ENCODE results near the gene CCNY.

Gene CCNY

DNA sequence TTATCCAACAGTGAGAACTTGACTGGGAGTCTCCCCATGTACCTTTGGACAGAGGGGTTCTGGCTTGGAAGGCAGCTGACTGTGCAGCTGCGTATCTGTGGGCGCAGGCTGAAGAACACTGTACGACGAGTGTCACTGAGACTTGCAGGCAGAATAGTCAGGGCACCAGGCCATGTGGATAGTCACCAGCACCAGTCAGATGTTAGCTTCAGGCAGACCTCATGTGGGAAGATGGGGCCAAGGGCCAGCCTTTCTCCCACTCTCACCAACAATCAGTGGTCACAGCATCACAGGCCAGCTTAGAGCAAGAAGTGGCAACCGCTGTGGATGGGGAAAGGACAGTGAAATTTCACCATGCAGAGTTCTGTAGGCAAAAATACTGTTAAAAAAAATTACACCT is 225.4 kb downstream of the CCNY start:
- TF ChIP-seq FOXP2 (optimal IDR thresholded peaks at IDR 0.05; ENCODE audit: borderline replicate concordance, extremely low read depth, extremely low read length, insufficient read depth), result no peak
- TF ChIP-seq TAF1 (IDR thresholded peaks at IDR 0.05; ENCODE audit: borderline replicate concordance, insufficient read depth, low read length), result no peak
- TF ChIP-seq, protein P1, sequence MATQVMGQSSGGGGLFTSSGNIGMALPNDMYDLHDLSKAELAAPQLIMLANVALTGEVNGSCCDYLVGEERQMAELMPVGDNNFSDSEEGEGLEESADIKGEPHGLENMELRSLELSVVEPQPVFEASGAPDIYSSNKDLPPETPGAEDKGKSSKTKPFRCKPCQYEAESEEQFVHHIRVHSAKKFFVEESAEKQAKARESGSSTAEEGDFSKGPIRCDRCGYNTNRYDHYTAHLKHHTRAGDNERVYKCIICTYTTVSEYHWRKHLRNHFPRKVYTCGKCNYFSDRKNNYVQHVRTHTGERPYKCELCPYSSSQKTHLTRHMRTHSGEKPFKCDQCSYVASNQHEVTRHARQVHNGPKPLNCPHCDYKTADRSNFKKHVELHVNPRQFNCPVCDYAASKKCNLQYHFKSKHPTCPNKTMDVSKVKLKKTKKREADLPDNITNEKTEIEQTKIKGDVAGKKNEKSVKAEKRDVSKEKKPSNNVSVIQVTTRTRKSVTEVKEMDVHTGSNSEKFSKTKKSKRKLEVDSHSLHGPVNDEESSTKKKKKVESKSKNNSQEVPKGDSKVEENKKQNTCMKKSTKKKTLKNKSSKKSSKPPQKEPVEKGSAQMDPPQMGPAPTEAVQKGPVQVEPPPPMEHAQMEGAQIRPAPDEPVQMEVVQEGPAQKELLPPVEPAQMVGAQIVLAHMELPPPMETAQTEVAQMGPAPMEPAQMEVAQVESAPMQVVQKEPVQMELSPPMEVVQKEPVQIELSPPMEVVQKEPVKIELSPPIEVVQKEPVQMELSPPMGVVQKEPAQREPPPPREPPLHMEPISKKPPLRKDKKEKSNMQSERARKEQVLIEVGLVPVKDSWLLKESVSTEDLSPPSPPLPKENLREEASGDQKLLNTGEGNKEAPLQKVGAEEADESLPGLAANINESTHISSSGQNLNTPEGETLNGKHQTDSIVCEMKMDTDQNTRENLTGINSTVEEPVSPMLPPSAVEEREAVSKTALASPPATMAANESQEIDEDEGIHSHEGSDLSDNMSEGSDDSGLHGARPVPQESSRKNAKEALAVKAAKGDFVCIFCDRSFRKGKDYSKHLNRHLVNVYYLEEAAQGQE (IDR thresholded peaks at IDR 0.05; ENCODE audit: insufficient read depth in 1 of 2, low read depth in 2 of 2, low read length in 2 of 2), result no peak
- no peak for TF ChIP-seq POLR2AphosphoS5 (IDR thresholded peaks at IDR 0.05; ENCODE audit: low read depth, low read length)
- TF ChIP-seq SIN3A (IDR thresholded peaks at IDR 0.05; ENCODE audit: borderline replicate concordance, insufficient read depth, low read length), result no peak

DNA sequence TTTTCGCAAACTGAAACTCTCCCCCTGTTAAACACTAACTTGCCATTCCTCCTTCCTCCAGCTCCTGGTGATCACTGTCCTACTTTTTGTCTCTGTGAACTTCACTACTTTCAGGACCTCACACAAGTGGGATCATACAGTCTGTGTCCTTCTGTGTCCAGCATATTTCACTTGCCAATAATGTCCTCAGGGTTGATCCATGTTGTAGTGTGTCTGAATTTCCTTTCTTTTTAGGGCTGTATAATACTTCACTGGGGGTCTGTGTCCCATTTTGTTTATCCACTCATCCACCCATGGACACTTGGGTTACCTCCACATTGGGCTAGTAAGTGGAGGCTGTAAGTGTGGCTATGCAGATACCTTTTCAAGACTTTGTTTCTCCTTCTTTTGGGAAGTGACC is 226.1 kb downstream of the CCNY start:
- TF ChIP-seq FOXP2 (optimal IDR thresholded peaks at IDR 0.05; ENCODE audit: borderline replicate concordance, extremely low read depth, extremely low read length, insufficient read depth) (no peak), POLR2AphosphoS5 (IDR thresholded peaks at IDR 0.05; ENCODE audit: low read depth, low read length) (no peak), SIN3A (IDR thresholded peaks at IDR 0.05; ENCODE audit: borderline replicate concordance, insufficient read depth, low read length) (no peak), TAF1 (IDR thresholded peaks at IDR 0.05; ENCODE audit: borderline replicate concordance, insufficient read depth, low read length) (no peak)
- TF ChIP-seq, protein P1 (IDR thresholded peaks at IDR 0.05; ENCODE audit: insufficient read depth in 1 of 2, low read depth in 2 of 2, low read length in 2 of 2), result no peak

DNA sequence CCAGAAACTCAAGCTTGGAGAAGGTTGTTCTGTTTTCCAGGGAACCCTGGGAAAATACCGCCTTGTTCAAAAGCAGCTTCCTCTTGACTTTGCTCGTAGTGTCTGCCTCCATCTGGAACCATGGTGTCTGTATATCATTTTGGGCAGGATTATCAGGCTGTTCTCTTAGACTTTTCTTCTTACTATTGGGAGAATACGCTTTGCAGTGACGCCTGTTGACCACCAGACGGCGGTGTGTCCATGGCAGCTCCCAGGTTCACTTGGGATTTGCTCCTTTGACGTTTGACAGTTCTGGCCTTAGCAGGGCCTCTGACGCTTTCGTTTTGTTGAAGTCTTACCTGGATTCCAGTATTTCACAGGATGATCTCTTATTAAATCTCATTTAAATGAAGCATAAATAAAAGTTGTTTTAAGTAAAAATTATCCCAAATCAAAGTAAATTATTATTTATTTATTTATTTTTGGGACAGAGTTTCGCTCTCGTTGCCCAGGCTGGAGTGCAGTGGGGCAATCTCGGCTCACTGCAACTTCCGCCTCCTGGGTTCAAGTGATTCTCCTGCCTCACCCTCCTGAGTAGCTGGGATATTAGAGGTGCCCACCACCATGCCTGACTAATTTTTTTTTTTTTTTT is 227.1 kb downstream of the CCNY start:
- TF ChIP-seq FOXP2 (optimal IDR thresholded peaks at IDR 0.05; ENCODE audit: borderline replicate concordance, extremely low read depth, extremely low read length, insufficient read depth), result no peak
- no peak for TF ChIP-seq SIN3A (IDR thresholded peaks at IDR 0.05; ENCODE audit: borderline replicate concordance, insufficient read depth, low read length)
- no peak for TF ChIP-seq TAF1 (IDR thresholded peaks at IDR 0.05; ENCODE audit: borderline replicate concordance, insufficient read depth, low read length)
- TF ChIP-seq POLR2AphosphoS5 (IDR thresholded peaks at IDR 0.05; ENCODE audit: low read depth, low read length), result no peak
- TF ChIP-seq, protein P1 (IDR thresholded peaks at IDR 0.05; ENCODE audit: insufficient read depth in 1 of 2, low read depth in 2 of 2, low read length in 2 of 2), result no peak

DNA sequence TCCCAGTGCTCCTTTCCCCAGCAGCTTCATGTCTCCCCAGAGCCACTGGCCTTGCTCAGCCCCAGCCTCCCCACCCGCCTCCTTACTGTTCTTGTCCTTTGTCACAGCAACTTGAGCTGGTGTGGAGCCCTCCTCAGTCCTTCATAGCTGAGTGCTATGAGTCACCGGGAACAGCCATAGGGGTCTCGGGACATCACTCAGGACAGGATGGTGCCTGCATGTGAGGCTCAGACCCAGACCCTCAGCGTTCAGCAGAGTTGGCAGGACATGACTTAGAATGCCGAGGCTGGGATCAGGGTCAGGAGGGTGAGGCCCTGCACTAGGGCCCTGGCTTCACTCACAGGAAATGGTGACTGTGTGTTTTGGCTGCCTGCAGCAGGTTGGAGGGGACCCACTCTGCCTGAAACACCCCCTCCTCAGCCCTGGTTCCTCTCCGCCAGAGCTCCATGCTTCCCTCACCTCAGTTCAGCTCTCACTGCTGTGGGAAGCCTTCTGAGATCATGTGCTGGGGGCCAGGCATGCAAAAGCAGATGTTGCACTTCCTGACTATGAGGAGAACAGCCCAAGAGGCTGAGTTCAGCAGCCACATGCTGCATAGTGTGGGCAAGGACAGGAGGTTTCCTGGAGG is 228.1 kb downstream of the CCNY start:
- no peak for TF ChIP-seq TAF1 (IDR thresholded peaks at IDR 0.05; ENCODE audit: borderline replicate concordance, insufficient read depth, low read length)

DNA sequence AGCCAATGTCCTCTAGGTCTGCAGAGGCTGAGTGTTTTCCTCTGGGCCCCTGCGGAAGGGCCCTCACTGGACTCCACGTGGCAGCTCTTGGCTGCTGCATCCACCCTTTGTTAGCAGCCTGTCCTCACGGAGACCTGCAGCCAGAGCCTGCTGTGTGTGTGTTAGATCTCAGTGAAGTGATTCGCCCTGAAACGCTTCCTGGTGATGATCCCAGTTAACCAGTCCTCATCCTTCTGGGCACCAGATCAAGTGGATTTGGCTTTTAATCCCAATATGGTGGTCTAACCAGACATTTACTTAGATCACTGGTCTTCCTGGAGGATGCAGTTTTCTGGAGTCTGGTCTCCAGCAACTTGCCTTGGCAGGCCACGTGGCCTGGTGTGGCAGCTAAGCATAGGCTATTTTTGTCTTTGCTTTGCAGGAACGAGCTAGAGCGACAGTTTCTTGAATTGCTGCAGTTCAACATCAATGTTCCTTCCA is 229.3 kb downstream of the CCNY start:
- no peak for TF ChIP-seq SIN3A (IDR thresholded peaks at IDR 0.05; ENCODE audit: borderline replicate concordance, insufficient read depth, low read length)
- TF ChIP-seq, protein P1 (IDR thresholded peaks at IDR 0.05; ENCODE audit: insufficient read depth in 1 of 2, low read depth in 2 of 2, low read length in 2 of 2), result no peak
- no peak for TF ChIP-seq TAF1 (IDR thresholded peaks at IDR 0.05; ENCODE audit: borderline replicate concordance, insufficient read depth, low read length)
- no peak for TF ChIP-seq POLR2AphosphoS5 (IDR thresholded peaks at IDR 0.05; ENCODE audit: low read depth, low read length)
- TF ChIP-seq FOXP2 (optimal IDR thresholded peaks at IDR 0.05; ENCODE audit: borderline replicate concordance, extremely low read depth, extremely low read length, insufficient read depth), result no peak
